ENCODE data around the gene ZNF662.

The ZNF662 gene

DNA sequence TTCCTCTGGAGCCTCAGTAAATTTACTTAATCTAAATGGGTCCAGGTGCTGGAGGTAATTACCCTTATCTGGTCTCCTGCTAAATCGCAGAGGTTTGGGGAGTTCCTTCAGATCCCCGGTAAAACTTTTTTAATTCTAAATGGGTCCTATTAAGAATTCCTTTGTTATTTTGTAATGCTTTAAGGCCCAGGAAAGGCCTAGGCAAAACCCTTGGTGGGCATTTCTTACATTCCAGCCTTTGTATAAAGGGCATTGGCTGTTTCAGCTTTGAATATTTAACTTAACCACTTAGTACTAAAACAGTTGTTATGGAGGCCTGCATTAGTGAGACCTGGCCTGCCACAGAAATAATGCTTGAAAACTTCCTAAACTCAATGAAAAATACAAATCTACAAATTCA, 14.9 kb upstream of the ZNF662 start:
- DNase-seq: no peak

DNA sequence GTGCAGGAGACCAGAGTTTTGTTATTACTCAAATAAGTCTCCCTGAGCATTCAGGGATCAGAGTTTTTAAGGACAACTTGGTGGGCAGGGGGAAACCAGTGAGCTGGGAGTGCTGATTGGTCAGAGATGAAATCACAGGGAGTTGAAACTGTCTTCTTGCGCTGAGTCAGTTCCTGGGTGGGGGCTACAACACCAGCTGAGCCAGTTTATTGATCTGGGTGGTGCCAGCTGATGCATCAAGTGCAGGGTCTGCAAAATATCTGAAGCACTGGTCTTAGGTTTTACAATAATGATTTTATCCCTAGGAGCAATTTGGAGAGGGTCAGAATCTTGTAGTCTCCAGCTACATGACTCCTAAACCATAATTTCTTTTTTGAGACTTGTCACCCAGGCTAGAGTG, 13.8 kb upstream of the ZNF662 start:
- no peak for DNase-seq

DNA sequence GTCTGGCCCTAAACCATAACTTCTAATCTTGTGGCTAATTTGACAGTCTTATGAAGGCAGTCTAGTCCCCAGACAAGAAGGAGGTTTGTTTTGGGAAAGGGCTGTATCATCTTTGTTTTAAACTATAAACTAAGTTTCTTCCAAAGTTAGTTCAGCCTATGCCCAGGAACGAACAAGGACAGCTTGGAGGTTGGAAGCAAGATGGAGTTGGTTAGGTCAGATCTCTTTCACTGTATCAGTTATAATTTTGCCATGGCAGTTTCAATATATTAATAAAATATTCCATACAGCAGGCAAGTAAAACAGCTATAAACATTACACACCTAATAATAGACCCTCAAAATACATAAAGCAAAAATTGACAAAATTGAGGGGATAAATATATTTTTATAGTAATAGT, 13.1 kb upstream of the ZNF662 start:
- no peak for DNase-seq

DNA sequence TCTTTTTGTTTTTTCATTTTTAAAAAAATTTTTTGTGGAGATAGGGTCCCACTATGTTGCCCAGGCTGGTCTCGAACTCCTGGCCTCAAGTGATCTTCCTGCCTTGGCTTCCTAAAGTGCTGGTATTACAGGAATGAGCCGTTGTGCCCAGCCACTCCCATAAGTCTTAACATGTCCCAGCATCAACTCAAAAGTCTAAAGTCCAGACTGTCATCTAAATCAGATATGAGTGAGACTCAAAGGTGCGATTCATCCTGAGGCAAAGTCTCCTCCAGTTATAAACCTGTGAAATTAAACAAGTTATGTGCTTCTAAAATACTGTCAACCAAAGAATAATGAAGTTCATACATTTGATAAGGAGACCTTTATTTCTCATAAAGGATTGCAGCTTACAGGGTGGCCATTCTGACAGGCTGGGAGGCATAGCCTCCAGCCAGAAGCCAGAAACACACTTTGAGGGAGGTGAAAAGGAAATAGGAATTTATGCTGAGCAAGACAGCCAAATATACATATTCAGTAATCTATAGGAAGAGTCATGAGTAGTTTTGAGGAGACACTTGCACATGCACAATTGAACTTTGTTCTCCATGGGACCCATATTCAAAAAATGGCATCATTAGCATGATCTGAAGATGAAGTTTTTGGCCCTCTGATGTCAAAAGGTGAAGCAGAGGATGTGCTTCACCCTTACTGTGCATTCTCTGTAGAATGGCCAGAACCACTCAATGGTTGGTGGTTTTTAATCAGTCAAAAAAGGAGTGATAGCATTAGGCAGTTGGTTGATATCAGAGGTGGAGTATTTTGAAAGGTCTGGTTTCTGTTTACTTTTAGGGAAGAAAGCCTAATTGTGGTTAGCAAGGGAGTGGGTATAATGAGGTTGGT, 11.0 kb upstream of the ZNF662 start:
- DNase-seq: no peak

DNA sequence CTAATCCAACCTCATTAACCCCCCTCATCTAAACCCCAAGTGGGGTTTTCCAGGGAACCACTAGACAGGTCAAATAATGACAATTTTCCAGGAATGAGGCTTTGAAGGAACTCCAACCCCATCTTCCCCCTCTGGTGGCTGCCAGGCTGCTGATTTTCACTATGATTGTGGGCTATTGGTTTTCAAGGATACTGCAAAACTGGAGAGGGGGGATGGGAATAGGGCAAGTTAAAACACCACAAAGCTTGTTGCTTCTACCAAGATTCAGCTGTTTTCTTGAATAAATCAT, 10.4 kb upstream of the ZNF662 start:
- DNase-seq: no peak

DNA sequence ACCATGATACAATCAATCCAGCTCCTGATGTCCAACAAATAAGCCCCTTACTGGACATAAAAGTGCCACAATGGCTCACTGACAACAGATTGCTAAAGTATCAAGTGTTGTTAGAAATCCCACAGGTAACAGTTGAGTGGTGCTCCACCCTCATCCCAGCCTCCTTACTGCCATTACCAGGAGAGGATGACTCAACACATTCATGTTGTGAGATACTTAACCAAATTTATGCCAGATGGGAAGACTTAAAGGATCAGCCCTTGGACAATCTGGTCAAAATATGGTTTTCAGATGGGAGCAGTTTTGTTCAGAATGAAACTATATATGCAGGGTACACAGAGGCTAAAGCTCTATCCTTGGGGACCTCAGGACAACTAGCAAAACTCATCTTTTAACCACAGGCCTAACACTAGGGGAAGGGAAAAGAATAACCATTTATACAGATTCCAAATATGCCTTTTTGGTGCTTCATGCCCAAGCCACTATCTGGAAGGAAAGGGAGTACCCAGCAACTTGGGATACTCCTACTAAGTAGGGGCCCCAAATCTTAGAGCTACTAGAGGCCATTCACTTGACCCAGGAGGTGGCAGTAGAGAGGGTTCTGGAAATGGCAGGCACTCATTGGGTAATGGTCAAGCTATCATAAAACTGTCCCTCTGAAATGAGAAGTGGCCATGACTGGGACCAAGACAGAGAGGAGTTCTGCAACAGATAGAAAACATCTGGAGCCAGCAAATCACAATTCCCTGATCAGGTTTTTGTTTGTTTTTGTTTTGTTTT, 6.9 kb upstream of the ZNF662 start:
- DNase-seq: no peak

DNA sequence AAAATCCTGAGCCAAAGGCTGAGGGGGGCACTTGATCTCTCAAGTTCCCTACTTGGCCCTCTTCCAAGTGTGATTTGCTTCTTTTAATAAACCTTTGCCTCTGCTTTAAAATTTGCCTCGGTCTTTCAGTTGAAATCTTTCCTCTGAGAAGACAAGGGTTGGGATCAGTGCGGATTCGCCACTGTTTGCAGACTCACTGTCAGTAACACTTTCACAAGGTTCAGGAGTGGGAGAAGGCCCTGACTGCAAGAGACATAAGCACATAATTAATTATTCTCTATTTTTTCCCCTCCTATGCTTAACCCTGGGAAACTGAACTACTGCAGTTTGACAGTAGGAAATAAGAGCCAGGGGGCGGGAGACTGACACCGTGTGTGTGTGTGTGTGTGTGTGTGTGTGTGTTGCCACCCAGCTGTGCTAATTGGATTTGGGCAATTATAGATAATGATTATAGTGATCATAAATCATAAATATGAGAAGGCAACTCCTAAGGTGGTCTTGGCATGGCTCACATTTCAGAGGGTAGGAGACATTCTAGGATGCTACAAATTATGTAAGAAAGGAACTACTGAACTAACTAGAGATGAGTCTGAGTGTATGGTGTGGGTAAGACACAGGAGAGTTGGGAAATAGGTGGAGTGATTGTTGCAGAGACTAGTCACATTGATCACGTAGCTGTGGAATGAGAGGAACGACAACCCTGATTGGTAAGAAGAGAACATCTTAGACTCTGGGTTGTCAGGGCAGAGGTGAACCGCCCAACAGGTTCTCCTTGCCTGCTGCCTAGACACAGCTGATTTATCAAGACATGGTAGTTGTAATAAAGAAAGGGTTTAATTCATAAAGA, 5.5 kb upstream of the ZNF662 start:
- no peak for DNase-seq

DNA sequence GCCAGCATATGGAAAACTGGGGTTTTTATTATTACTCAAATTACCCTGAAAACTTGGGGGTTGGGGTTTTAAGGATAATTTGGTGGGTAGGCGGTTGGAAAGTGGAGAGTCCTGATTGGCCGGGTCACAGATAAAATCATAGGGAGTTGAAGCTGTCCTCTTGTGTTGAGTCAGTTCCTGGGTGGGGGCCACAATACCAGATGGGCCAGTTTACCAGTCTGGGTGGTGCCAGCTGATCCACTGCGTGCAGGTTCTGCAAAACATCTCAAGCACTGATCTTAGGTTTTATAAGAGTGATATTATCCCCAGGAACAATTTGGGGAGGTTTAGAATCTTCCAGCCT, 4.9 kb upstream of the ZNF662 start:
- no peak for DNase-seq

DNA sequence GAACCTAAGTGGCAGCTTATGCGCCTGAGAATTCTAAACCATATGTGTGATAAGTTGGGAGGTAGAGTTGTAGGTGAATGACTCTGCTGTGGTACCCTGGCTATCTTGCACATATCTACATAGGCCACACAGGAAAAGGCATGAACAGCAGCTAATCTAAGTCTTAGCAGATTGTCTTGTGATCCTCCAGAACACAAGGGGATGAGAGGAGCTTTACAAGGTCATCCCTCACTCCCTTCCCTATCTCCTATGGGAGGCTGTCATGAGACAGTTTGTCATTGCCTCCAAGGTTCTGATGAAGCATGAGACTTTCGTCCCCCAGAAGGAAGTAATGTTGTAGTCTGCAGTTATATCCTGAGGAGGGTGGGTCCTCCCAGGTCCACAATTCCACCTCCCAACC, 3.7 kb upstream of the ZNF662 start:
- no peak for DNase-seq

DNA sequence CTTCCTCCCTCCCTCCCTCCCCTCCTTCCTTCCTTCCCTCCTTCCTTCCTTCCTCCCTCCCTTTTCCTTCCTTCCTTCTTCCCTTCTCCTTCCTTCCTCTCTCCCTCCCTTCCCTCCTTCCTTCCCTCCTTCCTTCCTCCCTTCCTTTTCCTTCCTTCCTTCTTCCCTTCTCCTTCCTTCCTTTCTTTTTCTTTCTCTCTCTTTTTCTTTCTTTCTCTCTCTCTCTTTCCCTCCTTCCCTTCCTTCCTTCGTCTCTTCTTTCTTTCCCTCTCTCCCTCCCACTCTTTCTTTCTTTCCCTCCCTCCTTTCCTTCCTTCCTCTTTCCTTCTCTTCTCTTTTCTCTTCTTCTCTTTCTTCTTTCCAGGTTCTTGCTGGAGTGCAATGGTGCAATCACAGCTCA, 1.9 kb upstream of the ZNF662 start:
- DNase-seq: no peak

DNA sequence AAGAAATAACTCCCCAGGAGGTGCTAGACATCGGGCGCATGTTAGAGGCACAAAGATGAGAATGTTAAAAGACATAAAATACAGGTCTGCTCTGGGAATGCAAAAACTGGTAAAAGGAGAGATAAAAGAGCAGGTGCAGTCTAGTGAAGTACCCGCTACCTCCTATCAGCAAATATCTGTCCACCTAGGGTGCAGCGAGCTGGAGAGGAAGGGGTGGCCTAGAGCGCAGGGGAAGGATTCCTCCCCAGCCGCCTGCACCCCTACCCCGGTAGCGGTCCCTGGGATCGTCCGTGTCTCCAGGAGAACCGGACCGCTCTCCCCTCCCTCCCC, 237 bp upstream of the ZNF662 start:
- DNase-seq: peak; percentile 39

DNA sequence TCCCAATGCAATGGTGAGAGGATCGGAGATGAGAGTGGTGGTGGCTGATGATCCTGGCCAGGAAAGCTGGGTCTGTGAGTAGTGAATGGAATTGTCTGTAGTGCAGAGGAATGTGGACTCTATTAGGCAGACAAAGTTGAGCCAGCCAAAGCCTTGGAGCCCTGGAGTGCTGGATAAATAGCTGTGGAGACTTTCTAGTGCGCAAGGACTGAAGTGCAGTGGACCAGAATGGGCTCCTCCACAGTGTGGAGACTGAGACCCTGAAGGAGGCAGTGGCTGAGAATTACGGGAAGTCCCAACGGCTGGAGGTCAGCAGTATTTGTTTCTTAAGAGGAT, 874 bp downstream of the ZNF662 start:
- no peak for DNase-seq

DNA sequence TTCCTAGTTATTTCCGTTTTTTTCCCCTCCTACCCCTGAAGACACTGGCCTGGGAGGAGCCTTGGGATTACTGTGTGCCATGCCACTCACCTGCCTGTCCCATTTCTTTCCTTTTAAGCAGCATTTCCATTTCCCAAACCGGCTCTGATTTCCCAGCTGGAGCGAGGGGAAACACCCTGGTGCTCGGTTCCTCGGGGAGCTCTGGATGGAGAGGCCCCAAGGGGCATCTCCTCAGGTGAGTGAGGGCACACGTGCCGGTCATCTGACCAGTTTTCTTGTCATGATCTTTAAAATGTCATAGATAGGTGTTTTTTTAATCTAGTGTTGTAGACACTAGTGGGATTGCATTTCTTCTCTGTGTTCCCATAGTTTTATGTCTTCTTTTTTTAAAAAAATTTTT, 2.7 kb downstream of the ZNF662 start:
- no peak for DNase-seq

DNA sequence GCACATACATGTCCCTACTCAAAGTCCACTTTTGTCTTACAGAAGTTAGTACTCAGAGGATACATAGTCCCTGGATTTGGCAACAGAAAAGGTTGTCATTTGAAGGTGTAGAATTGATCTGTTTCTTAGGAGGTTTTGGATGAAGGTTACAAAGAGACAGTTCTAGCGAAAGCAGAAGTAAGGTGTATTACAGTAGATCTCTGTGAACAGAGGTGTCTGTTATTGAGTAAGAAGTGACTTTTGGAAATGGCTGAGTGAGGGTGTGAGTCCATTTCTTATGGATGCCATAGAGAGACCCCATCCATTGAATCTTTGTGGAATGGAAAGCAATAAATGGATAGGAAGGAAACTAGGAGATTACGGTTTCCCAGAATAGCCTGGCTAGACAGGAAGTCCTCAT, 5.6 kb downstream of the ZNF662 start:
- DNase-seq: no peak

DNA sequence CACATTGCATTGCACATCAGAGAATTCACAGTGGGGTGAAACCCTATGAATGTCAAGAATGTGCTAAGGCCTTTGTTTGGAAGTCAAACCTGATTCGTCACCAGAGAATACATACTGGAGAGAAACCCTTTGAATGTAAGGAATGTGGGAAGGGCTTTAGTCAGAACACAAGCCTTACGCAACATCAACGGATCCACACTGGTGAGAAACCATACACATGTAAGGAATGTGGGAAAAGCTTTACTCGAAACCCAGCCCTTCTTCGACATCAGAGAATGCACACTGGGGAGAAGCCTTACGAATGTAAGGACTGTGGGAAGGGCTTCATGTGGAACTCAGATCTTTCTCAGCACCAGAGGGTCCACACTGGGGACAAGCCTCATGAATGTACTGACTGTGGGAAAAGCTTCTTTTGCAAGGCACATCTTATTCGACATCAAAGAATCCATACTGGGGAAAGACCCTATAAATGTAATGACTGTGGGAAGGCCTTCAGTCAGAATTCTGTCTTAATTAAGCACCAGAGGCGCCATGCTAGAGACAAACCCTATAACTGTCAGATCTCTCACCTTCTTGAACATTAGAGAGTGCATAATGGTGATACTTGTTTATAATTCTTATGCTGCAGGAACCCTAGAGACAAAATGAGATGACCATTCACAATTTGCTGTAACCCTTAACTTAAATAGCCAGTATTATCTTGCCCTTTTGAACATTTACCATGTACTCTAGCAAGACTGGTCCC, 9.0 kb downstream of the ZNF662 start:
- DNase-seq: no peak

DNA sequence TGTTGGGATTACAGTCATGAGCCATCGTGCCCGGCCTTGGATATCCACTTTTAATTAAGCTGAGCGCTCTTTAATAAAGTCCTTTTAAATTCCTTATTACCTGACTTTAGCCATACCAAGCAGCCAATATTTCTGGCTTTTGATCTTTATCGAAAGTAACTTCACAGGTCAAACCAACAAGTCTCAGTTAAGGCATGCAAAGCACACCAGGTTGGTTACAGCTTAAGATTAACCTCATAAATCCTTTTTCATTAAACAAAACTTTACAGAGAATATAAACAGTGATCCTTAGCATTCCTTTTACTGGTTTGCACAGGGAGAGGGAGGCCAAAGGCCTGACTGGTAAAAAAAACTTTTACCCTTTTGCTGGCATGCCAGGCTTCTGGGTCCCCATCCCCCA, 17.7 kb downstream of the ZNF662 start:
- DNase-seq: no peak

DNA sequence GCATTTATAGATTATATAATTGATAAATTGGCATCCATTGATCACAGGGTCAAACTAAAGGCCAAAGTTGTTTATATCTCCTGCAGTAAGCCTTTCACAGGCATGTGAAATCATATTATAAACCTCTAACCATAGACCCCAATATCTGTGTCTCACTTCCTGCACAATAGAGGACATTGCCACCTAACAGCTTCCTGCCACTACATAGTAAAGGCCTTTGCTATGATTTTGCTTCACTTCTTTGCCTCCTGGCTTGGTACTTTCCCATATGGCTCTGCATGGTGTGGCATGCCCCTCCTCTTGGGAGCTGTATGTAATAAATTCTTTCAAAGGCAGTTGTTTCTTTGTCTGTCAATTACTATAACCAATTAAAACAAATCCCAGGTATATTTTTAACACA, 20.4 kb downstream of the ZNF662 start:
- DNase-seq: no peak

DNA sequence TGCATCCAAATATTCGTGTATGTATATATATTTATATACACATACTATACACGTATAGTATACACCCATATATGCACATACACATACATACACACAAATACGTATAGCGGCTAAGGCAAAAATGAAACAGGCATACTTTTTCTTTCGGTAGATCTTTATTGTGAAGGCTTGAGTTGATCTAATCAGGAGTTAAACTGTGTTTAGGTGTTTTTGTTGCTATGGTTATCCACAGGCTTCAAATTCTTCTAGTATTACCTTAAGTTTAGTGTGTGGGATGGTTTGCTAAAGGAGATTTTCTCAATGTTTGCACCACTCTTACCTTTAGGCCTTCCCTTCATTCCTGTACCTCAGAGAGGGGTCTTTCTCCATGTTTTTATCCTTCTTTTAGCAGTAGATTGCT, 28.2 kb downstream of the ZNF662 start:
- DNase-seq: no peak

DNA sequence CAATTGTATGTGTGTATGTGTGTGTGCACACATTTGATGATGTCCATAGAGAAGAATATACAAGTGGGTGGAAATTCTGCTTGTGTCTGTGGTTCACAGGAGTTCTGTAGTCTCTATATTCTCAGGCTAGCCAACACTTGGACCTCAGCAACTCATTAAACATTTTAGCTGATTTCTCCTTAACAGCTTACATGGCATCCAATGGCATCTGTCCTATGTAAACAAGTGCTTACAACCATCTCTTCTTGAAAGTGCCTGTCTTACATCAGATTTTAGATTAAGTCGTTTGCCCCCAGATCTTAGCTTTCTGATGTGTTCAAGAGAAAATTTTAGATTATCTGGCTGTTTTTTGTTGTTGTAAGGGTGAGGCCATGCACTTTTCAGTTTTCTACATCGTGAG, 29.0 kb downstream of the ZNF662 start:
- no peak for DNase-seq

DNA sequence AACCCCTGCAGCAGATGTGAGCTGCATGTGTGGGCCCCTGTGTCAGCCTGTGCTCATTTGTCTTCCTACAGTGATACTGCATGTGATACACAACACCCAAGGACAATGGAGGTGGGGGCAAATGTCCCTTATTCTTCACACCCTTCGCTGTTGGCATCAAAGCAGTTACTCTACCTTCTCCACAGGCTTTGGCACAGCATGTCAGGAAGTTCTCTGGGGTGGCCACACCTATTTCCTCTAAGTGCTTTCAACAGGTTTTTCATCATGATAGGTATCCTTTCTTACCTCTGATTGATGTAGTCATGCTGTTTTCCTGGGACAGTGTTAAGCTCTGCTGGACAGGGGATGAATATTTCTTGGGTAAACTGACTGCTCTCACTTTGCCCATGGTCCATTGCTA, 29.5 kb downstream of the ZNF662 start:
- DNase-seq: no peak

DNA sequence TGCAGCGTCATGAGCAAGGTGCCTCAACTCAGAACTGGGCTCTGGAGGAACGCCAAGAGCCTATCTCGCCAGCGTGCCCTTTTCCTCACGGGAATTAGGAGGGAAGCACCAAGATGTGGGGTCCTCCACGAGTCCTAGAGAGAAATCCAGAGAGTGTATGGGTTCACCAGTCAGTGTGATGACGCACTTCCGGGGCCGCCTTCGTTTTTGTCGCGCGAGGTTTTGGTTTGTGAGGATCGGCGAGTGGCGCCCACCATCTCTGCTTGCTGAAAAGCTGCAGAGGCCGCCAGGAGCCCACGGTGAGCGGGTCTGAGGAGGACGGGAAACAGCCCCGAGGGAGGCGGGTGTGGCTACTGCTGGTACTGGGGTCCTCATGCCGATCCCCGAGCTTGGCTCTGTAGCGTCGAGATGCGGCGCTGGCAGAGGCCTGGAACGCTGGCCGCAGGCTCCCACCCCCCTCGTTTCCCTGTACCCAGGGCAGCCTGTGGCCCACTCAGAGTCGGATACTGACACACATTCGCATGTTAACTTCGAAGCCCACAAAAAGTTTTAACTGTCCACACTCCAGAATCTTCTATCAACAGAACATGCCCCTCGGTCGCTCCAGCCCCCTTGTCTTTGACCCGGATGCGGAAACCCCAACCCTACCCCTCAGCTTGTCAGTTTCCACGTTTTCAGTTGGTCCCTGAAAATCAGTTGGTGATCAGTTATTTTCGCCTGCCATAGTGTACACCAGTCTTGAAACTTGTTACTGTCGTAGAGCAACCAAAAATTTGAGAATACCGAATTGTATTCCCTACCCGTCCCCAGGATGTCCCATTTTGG, 30.4 kb downstream of the ZNF662 start:
- DNase-seq: no peak

DNA sequence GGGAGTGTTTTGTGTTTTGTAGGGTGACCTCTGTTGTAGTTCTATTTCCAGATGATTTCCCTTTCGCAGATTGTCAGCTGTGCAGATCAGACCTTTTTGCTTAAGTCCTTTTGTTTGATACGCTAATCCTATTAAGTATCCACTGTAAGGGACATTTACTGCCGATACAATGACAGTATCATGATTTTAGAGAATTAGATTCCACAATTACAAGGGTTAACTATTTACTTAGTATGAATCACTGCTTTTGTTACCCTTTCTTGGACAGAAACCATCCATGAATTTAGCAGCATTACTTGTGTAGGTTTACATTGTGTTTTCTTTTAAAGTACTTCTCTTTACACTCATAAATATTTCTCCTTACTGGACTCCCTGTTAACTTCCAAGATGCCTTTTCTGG, 31.4 kb downstream of the ZNF662 start:
- DNase-seq: no peak

DNA sequence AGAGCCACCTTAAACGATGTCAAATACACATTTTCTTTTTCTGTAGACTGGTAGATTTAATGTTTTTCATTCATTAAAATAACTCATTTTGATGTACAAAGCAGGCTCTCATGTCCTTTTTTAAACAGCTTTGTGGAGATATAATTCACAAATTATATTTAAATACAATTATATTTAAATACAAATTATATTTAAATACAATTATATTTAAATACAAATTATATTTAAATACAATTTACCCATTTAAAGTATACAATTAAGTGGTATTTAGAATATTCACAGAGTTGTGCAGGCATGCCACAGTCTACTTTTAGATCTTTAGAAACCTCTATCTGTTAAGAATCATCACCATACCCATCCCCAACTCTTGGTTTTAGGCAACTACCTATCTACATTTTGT, 36.8 kb downstream of the ZNF662 start:
- DNase-seq: no peak

Data from NCI-H526 treated with DMSO at 0.1 percent for 48 hours (cell line).